Ureter (tissue), 1 donor: ENCODE data around the gene L1CAM. TPM values are rescaled to one million over a fixed set of nuclear protein-coding genes. Genes with fewer than 3 reads are reported as not detected.

ENCODE experiments used
- DNase-seq: peaks from one replicate; pipeline ENCODE4 v3.0.0-alpha.2; 2020; ENCODE audit warnings: low spot score
- total RNA-seq: library from RNA; stranded (reverse); gene quantifications from one replicate; pipeline ENCODE4 v1.2.4, GENCODE V29; 2023
- donor health status: DM: yes; HTN: yes; CAD: no.

L1CAM gene
- total RNA-seq, 1 donor from 2014 or later: 3.8 TPM

DNA sequence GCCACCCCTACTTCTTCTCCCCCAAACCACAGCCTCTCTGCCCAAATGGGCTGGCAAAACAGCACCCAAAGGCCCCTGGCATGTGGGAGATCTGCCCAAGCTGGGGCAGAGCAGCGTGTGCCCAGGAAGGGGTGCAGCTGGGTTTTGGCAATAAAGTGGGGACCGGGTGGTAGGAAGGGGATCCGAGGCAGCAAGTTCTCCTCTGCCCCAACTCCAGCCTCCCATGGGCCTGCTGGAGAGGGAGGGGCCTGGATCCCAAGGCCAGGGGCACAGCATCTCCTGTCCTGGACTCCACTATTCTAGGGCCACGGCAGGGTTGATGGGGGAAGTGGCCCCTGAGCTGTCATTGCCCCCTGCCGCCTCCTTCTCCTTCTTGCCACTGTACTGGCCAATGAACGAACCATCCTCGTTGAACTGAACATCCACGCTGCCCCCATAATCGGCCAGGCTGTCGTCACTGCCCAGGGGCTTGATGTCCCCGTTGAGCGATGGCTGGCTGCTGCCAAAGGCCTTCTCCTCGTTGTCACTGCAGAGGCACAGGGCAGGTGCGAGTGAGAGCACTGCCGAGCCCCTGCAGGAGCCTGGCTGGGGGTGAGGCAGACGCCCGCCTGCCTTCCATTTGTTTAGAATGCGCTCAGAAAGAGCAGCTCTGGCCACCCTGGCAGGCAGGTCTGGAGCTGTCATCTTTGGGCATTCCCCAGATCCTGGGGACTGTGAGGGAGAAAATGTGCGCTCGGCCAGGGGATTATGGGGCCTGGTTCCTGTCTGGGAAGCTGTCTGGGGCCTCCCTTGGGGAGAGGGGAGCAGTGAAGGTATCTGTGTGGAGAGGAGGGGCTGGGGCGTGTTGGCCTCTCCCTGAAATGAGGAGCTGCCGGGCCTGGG lies 23.4 kb downstream of the L1CAM start:
- no peak for DNase-seq

DNA sequence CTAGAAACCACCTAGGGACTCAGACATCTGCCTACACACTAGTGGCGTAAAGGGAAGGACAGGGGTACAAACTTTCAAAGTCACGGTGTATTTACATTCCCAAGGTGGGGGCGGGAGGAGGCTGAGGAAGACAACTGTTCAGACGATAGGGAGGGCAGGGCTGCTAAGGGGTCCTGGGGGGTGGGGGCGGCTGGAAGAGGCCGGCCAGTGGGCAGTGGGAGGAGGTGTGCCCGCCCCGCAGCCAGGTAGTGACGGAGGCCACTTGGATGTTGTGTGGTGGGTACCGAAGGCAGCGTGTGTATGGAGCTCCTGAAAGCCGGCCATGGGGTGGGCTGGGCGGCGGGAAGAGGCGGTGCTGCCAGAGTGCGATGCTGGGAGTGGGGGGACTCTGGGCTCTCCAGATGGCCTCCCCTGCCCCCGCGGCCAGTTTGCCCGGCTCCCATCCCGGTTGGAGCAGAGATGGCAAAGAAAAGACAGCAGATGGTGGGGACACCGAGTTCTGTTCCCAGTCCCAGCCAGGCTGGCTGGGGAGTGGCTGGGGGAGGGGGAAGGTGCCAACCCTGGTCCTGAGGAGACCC lies 24.2 kb downstream of the L1CAM start:
- DNase-seq: no peak

DNA sequence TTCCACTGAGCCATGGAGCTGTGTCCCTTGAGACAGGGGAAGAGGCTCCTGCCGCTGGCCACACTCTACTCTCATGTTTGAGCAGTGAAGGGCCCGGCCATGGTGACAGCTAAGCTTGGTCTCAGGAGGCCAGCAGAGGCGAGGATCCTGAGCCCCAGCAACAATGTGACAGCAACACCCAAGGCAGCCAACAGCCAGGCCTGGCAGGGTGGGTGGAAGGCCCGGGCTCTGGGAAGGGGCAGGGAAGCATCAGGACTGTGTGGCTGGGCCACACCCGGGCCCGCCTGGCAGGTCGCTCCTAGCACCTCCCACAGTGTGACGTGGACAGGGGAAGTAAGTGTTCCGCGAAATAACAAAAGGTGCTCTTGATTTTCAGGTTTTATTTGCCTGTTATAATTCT lies 24.8 kb downstream of the L1CAM start:
- no peak for DNase-seq

DNA sequence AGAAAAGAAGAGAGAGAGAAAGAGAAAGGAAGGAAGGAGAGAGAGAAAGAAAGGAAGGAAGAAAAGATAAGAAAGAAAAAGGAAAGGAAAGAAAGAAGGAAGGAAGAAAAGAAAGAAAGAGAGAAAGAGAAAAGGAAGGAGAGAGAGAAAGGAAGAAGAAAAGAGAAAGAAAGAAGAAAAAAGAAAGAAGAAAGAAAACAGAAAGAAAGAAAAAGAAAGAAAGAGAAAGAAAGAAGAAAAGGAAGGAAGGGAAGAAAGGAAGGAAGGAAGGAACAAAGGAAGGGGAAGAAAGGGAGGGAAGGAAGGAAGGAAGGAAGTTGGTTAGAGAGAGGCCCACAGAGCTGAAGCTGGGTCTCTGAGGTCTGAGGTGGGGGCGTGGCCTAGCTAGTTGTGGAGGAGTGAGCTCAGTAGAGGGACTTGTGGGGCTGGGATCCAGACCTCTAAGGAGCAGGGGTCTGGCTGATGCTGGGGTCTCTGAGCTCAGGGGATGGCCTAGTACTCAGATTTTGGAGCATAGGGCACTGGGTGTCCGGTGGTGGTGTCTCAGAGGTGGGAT lies 28.5 kb downstream of the L1CAM start:
- no peak for DNase-seq

DNA sequence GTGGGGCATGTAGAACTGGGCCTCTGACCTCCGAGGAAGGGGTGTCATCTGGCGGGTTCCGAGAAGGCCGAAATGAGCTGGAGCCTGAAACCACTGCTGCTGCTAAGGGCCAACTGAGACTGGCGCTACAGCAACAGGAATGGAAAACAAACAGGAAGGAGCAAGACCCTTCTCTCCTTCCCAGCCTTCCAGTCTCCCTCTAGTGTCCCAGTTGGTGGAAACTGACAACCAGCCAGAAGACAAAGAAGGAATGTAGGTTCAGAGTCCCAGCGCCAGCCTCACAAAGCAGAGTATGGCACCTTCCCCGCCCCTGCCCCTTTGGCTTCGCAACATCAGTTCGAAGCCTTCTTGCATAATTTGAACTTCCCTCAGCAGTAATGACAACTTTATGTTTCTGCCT lies 31.3 kb downstream of the L1CAM start:
- DNase-seq: no peak

DNA sequence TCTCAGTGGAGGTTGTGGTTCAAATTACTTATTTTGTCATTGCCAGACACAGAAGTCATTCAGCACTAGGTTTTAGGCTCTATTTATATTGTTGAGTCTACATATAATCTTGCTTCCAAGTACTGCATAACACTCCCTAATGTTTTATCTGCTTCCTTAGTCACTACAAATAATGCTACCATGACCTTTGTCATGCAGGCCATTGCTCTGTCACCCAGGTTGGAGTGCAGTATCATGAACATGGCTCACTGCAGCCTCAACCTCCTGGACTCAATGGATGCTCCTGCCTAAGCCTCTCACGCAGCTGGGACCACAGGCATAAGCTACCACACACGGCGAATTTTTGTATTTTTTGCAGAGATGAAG lies 32.1 kb downstream of the L1CAM start:
- no peak for DNase-seq

DNA sequence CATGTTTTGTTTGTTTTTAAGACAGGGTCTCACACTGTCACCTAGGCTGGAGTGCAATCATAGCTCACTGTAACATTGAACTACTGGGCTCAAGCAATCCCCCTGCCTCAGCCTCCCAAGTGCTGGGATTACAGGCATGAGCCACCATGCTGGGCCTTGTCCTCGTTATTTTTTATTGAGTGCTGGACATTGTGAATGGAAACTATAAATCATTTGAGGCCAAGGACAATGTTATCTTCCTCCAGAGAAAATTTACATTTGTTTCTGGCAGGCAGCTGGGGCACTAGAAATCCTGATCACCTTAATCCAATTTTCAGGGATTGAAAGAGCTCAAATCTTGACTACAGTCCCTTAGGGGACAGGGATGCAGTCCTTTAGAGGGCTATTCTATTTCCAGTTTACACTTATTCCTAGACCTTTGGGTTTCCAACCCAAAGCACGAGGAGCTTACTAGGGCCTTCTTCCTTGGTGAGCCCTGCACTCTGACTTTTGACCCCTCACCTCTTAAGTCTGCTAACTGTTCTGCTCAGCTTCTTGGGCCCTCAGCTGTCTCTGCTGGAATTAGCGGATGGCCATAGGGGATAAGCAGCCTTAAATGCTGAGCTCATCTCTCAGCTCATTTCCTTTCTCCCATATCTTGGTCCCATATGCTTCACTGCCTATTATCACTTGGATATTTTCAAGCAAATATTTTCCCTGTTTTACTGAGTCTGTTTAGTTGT lies 32.6 kb downstream of the L1CAM start:
- DNase-seq: no peak

DNA sequence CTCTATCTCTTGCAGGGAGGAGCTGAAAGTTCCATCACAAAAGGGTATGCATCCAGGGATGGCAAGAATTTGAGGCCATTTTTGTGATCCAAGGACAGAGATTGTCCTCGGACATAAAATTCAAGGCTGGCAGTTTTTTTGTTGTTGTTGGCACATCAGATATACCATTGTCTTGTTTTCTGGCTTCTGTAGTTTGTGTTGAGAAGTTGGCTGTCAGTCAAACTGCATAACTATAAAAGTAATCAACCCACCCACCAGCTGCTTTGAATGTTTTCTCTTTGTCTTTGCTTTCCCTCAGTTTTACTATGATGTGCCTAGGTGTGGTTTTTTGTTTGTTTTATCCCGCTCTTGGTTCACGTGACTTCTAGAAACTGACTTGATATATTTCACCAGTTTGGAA lies 34.0 kb downstream of the L1CAM start:
- DNase-seq: no peak

DNA sequence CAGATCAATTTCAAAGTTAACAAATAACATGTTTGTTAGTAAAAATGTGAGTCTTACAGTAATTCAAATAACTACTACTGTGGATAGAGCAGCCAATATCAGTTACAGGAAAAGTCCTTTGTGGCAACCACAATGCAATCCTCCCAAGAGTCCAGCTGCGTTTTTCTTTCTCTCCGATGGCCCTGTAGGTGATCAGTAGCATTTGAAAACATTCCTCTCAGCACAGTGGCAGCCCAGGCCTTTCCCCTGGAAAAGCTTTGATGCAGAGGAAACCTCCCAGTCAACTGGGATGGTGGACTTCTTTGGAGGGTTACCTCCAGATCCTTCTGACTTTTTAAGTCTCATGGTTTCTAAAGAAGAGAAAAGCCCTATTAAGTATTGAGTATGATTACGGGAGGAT lies 37.6 kb downstream of the L1CAM start:
- DNase-seq: no peak

DNA sequence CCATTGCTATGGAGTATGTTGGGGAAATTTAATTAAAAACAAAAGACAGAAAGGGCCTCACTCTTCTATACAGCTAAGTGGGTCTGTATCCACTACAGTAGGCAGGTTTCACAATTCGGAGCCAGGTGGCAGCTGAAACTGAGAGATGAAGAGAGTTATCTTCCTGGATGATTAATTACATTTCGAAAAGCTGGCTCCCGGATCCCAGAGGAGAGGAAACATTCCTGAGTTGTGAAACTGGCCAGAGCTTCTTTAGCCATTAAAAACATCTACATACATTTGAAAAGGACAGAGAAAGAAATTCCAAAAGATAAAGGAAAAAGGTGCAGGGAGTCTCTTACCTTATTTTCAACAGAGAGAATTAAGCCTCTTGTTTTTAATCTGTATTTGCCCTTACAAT lies 40.1 kb downstream of the L1CAM start:
- DNase-seq: no peak

DNA sequence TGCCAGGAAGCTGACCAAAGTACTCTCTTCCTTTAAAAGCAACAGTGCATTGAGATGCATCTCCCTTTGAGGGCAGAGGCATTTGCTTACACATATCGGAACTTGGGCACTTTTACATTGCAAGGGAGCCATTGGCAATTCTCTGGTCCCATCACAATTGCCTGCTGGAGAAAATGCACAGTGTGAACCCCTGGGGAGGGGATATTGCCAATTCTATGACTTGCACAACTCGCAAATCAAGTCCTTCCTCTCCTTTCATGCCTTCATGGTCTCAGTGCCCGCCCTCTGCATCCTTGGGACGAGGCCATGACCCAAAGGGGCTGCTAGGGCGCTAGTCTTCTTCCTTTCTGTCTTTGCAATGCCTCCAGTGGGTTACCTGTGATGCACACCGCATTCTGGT lies 40.8 kb downstream of the L1CAM start:
- no peak for DNase-seq

DNA sequence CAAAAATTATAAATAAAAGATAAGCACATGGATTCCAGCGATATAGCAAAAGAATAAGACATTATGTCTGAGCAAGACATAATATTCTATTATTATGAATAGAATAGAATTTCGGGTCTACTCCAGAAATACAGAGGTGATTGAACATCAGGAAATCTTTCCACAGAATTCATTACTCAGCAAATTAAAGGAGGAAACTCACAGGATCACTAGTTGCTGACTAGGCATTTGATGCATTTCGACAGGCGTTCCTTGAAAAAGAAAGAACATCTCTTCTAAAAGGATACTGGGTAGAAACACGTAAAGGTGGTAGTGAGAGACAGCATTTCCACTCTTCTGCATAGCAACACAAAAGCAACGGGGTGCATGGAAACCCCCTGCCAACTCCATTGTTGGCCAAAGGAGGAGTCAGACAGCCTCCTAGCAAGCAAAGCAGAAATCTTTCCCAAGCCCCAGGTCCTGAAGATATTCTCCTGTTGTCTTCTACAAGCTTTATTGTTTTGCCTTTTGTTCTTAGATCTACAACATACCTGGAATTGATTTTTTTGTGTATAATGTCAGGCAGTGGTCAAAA lies 41.4 kb downstream of the L1CAM start:
- no peak for DNase-seq

DNA sequence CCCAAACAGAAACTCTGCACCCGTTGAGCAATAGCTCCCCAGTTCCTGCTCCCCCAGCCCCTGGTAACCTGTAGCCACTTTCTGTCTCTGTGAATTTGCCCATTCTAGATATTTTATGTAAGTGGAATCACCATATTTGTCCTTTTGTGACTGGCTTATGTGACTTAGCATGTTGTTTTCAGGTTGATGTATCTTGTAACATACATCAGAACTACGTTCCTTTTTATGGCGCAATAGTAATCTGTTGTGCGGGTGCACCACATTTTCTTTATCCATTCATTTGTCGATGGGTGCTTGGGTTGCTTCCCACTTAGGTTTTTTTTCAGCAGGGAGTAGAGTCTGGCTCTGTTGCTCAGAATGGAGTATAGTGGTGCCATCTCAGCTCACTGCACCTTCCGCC lies 49.1 kb downstream of the L1CAM start:
- DNase-seq: no peak

DNA sequence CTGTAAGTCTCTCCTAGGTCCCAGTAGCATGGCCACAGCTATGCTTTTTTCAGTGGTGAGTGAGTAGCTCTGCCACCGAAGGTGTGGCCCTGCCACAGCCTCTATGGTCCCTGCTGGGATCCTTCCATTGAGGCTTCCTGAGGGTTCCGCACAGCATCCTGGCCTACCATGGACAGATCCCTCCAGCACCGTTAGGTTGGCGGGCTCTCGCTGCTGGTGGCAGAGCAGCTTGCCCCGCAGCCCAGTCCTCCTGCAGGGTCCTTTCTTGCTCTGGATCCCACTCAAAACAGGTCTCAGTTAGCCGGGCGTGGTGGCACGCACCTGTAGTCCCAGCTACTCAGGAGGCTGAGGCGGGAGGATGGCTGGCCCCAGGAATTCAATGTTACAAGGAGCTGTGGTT lies 53.2 kb downstream of the L1CAM start:
- no peak for DNase-seq

DNA sequence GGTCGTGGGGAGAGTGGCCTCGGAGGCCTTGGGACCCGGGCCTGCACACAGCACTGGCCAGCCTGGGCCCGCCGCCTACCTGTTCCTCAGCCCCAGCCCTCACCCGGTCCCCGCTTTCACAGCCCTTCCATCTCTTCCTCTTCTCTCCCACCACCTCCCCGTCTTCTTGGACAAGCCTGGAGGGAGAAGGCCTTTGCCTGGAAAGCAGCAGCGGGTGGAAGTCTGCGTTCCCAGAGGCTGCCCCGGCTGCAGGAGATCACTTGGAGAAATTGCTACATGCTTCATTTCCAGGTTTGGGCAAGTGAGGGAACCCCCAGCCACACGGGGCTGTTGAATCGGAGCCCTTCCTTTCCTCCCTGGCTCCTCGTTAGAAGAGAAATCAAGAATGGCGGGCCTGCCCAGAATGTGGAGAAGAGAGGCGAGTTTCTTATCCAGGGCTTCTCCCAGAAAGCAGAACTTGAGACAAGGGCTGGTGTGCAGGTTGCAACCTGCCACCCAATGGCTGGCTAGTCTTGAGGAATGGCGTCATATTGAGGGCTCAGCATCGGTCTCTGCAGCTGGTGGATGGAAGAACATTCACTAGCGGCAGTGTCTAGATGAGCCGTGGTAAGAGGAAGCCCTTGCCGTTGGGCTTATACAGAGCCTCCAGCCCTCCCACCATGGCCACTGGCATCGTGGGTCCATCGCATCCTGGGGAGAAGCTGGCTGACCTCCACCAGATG lies 54.4 kb downstream of the L1CAM start:
- DNase-seq: no peak

DNA sequence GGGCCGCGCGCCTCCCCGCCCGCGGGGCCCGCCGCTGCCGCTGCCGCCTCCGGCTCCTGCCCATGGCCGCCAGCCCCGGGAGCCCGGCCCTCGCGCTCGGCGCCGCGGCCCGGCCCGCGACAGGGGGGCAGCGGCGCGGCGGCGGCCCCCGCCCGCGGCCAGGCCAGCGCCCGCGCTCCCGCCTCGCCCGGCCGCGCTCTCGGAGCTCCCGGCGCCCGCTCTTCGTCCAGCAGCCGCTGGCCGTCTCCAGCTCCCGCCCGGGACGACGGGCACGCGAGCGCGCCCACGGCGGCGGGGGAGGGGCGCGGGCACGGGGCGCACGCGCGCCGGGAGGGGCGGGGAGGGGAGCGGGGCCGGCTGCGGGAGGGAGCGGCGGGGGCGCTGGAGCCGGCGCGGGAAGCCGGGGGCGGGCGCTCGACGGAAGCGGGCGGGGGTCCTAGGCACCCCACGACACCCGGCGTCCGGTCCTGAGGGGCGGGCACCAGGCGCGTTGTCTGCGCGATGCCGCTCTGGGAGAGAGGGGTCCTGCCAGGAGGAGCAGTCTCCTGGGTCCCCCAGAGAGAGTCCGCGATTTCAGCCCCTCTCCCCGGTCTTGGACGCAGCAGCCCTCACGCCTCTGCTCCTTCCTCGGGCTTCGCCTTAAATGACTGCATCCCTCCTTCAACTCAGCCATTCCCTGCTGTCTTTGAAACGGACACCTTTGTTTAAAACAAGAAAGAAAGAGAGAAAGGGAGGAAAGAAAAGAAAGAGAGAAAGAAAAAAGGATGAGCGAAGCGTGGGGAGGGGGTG lies 55.1 kb downstream of the L1CAM start:
- no peak for DNase-seq

DNA sequence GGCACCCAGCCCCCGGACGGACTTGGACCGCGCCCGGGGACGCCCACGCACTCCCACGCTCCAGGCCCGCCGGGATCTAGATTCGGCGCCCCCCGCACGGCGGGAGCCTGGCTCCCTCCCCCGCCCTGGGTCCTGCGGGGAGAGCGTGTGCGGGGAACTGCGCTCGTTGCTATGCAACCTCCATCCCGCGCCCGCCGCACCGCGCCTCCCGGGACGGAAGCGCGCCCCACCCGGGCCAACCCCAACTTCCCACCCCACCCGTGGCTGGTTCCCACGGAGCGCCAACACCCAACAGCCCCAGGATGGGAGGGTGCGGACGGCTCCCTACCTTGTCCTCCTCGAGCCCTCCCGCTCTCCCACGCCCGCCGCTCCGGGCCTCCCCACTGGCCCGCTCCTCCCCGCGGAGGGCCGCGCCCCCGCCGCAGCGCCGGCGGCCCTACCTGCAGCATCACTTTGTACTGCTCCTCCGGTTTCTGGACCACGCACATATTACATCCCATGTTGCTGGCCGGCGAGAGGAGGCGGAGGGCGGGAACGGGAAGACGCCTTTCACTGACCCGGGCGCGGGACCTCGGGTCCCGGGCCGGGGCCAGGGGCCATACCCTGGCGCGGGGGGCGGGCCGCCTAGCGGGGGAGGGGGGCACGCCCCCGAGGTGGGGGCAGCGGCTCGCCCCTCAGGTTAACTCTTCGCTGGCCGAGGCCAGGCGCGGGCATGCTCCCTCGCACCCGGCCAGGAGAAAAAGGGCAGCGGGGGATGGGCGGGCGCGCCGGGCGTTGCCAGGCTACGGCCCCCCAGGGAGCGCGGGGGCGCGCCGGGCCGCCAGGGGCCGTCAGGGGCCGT lies 56.0 kb downstream of the L1CAM start, which contains the start of gene PDZD4:
Gene PDZD4, minus strand, starts transcription at position 746 of the 841 bp plus-strand sequence. Its CDS starts 246 bp downstream, at position 500.
- no peak for DNase-seq

DNA sequence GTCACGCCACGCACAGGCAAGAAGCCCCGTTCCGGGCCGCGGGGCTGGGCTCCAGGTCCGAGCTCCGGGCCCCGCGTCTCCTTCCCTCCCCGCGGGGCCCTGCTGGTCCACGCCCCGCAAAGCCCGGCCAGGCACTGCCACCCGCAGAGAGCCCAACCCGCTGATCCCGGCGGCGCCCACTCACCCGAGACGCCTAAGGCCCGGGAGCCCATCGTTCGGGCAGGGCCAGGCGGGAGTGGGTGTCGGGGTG lies 56.5 kb downstream of the L1CAM start:
- no peak for DNase-seq

DNA sequence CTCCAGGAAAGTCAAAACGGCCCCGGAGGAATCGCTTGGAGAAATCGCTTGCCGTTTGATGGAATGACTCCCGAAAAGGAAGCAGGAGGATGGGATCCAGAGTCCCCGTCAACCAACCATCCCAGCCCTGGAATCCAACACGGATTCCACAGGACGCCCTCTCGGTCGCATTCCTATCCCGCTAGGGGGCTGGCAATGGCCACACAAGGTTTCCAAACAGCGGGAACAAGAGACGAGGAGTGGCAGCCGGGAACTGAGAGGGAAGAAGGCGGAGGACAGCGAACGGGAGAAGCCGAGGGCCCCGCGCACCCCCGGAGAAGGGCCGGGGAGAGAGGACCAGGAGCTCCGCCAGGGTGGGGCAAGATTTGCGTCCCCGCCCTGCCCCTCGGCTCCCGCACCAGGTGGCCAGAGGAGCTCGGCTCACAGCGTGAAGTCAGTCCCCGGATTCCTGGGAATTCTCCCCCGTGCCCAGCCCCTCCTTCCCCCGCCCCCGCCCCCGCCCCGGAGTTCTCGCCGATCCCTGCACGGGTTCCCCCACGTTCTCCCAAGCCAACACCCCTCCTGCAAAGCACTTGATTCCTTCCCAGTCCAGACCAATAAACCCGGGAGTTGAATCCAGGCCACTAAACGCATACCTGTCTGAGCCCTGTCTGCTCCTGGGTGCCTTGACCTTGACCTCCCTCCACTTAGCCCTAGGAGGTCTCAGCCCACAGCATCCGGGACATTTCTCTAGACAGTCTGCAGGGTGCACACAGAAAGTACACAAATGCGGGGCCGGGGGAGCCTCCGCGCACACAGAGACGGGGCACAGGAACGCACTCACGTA lies 57.0 kb downstream of the L1CAM start:
- DNase-seq: no peak
